Measurements from ENCODE around the gene HOXA3.

The HOXA3 gene

DNA sequence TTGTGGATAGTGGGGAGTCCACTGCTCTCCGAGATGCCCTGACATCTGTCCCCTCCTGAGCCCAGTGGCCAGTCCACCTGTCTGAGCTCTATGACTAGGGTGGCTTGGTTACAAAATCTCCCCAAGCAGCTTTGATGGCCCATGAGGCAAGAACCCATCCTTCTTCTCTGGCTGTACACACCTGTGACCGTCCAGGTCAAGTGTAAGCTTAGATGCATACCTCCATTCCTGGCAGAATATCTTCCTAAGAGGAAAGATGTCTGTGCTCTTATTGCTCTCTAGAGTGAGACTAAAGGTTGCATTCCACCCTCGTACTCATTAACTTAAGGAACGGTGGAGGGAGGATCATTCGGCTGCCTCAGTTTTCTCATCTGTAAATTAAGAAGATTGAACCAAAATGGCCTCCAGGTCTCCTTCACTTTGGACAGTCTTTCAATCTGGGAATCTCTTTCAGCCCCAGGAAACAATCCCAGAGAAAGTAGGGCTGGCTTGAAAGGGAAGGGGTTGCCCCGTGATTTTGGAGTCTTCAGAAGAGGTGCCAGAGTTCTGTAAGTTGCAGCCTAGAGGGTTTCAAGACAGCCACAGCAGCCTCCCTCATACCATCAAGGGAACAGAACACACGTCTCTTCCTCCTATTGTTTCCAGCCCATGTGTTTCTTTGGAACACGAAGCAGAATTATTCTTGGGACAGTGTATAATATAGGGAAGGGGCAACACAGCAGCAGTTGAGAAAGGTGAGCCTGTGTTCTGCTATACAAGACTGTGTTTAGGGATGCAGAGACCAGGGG, 27.3 kb downstream of the HOXA3 start:
- TF ChIP-seq MYC (IDR thresholded peaks at IDR 0.05; ENCODE audit: low read depth, low read length) (no peak), POLR2A (IDR thresholded peaks at IDR 0.05; ENCODE audit: extremely low read depth, insufficient read length) (no peak), CTCF (IDR thresholded peaks at IDR 0.05; ENCODE audit: low read depth, low read length) (no peak)
- TF ChIP-seq, protein P1, sequence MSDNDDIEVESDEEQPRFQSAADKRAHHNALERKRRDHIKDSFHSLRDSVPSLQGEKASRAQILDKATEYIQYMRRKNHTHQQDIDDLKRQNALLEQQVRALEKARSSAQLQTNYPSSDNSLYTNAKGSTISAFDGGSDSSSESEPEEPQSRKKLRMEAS (IDR thresholded peaks at IDR 0.05; ENCODE audit: low read depth, low read length), result no peak
- no peak for DNase-seq (ENCODE audit: low read depth)
- H3K4me3 ChIP-seq (ENCODE audit: low read depth, low read length), result no peak overlapping the region

GRCh38 chr7:27124096-27124901, 28.1 kb downstream of the HOXA3 start:
- TF ChIP-seq, protein P1 (IDR thresholded peaks at IDR 0.05; ENCODE audit: low read depth, low read length), result no peak
- TF ChIP-seq CTCF (IDR thresholded peaks at IDR 0.05; ENCODE audit: low read depth, low read length), result no peak
- TF ChIP-seq MYC (IDR thresholded peaks at IDR 0.05; ENCODE audit: low read depth, low read length), result no peak
- no peak for TF ChIP-seq POLR2A (IDR thresholded peaks at IDR 0.05; ENCODE audit: extremely low read depth, insufficient read length)
- no peak for DNase-seq (ENCODE audit: low read depth)
- no peak overlapping the region for H3K4me3 ChIP-seq (ENCODE audit: low read depth, low read length)

DNA sequence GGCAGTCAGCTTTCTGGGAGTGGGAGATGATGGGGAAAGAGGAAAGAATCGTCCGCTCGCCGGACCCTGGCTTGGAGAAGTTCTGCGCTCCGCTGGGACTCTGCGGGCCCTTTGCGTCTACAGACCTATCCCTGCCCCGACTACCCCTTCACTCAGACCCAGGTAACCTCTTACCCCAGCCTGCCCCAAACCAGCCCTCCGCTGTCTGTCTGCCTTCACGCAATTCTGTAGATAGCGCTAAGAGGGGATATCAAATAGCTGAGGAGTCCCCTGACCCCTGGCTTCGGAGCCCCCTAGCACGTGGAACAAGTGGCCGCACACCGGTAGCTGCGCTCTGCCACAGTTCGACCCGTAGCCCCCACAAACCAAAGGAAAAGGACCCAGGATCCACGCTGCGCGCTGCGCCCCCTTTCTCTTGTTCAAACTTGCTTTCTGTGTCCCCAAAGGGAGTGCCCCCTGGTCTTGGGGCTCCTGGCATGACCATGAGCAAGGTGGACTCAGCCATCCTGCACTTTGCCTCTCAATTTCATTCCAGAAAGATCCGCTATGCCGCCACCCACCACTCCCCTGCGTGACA, 28.8 kb downstream of the HOXA3 start:
- no peak overlapping the region for H3K4me3 ChIP-seq (ENCODE audit: low read depth, low read length)
- no peak for DNase-seq (ENCODE audit: low read depth)

DNA sequence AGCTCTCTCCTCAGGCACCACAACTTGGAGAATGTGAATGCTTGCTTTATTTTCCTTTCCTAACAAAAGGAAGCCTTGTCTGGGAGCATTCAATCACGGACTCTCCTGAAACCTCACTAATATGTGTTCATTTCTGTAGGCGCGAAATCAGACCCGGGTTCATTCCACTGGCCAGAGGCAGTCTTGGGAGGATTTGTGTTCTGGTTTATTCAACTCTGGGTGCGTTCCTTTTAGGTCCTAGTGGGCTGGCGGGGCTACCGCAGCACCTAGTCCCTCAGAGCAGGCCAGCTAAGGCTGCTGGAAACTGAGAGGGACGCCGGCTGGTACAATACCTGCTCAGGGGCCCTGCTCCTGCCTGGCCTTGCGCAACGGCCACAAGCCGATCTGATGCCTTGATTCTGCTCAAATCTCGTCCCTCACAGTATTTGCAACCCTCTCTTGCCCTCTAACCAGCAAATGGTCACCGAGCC, 29.3 kb downstream of the HOXA3 start:
- no peak for DNase-seq (ENCODE audit: low read depth)
- TF ChIP-seq MYC (IDR thresholded peaks at IDR 0.05; ENCODE audit: low read depth, low read length) (no peak), POLR2A (IDR thresholded peaks at IDR 0.05; ENCODE audit: extremely low read depth, insufficient read length) (no peak), CTCF (IDR thresholded peaks at IDR 0.05; ENCODE audit: low read depth, low read length) (no peak)
- TF ChIP-seq, protein P1 (IDR thresholded peaks at IDR 0.05; ENCODE audit: low read depth, low read length), result no peak
- H3K4me3 ChIP-seq (ENCODE audit: low read depth, low read length), result no peak overlapping the region

More for the DNA sequence above, 28.8 kb downstream of the HOXA3 start:
- TF ChIP-seq MYC (IDR thresholded peaks at IDR 0.05; ENCODE audit: low read depth, low read length), result no peak
- TF ChIP-seq CTCF (IDR thresholded peaks at IDR 0.05; ENCODE audit: low read depth, low read length), result no peak

DNA sequence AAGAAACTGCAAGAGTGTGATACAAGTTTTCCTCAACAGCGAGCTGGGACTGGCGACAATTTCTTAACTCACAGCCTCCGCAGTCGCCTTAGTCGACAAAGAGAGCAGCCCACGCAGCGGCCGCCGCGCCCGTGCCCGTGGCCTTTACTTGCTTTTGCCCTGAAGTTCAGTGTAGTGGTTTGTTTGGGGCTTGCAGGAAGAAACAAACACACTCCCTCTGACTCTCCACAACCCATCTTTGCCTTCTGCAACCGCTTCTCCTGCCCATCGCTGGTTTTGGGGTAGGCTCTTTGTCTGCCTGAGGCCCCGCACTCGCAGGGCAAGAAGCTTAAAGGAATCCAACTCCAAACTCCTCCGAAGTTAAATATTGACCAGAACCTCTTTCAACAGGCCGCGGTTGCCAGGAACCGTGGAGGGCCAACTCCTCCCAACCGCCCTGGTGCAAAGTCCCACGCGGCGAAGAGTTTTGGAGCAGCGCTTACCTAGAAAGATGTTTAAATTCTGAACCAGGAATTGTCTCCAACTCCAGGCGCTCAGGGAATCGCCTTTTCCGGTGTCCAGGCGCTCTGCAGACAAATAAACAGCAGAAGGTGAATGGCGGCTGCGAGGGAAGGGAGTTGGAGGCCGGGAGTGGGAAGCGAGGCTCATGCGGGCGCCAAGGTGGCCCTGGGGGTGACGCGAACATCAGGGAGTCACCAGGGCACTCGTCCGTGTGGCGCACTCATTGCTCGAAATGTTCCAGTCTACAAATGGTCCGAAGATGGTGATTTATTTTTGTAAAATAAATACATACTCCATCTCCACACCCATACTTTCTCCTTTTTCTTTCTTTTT, 30.1 kb downstream of the HOXA3 start:
- TF ChIP-seq POLR2A (IDR thresholded peaks at IDR 0.05; ENCODE audit: extremely low read depth, insufficient read length) (no peak), MYC (IDR thresholded peaks at IDR 0.05; ENCODE audit: low read depth, low read length) (no peak), CTCF (IDR thresholded peaks at IDR 0.05; ENCODE audit: low read depth, low read length) (no peak)
- TF ChIP-seq, protein P1 (IDR thresholded peaks at IDR 0.05; ENCODE audit: low read depth, low read length), result no peak
- H3K4me3 ChIP-seq (ENCODE audit: low read depth, low read length), result no peak overlapping the region
- DNase-seq (ENCODE audit: low read depth), result no peak

Data from NB4 (cell line).